ENCODE results near the gene GRK1. TPM values are rescaled to one million over a fixed set of nuclear protein-coding genes. Genes with fewer than 3 reads are reported as not detected.
A peak's percentile ranks its signal among the peaks of the same experiment; 100 is the strongest.

GRK1 gene
- total RNA-seq, 3 donors from 2014 or later = not detected

DNA sequence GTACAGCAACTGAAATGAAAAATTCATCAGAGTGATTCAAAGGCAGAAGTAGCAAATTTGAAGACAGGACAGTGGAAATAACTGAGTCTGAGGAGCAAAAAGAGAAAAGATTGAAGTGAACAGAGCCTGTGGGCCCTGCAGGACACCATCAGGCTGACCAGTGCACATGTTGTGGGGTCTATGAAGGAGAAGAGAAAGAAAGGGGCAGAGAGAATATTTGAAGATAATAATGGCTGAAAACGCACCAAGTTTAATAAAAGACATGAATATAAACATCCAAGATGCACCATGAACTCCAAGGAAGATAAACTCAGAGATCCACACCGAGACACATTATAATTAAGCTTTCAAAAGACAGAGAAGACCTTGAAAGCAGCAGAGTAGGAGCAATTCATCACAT is 24.5 kb upstream of the GRK1 start:
- Histone ChIP-seq H3K27me3 (no peaks in the 10 kb centered on the region), H3K36me3 (no peaks in the 10 kb centered on the region), H3K4me1 (no peaks in the 10 kb centered on the region), H3K9me3 (no peaks in the 10 kb centered on the region), H3K4me3 (no peak overlapping the region), H3K27ac (no peak overlapping the region)
- intact Hi-C loops (cut with DNase I; ENCODE audit: low total_unique reads) = no loop called here
- no peak for DNase-seq (ENCODE audit: low spot score in 2 of 2)
- TF ChIP-seq, protein P1, sequence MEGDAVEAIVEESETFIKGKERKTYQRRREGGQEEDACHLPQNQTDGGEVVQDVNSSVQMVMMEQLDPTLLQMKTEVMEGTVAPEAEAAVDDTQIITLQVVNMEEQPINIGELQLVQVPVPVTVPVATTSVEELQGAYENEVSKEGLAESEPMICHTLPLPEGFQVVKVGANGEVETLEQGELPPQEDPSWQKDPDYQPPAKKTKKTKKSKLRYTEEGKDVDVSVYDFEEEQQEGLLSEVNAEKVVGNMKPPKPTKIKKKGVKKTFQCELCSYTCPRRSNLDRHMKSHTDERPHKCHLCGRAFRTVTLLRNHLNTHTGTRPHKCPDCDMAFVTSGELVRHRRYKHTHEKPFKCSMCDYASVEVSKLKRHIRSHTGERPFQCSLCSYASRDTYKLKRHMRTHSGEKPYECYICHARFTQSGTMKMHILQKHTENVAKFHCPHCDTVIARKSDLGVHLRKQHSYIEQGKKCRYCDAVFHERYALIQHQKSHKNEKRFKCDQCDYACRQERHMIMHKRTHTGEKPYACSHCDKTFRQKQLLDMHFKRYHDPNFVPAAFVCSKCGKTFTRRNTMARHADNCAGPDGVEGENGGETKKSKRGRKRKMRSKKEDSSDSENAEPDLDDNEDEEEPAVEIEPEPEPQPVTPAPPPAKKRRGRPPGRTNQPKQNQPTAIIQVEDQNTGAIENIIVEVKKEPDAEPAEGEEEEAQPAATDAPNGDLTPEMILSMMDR (IDR thresholded peaks at IDR 0.05) = no peak
- no peak for TF ChIP-seq POLR2A (IDR thresholded peaks at IDR 0.05)
- TF ChIP-seq POLR2AphosphoS5 (IDR thresholded peaks at IDR 0.05) = no peak

DNA sequence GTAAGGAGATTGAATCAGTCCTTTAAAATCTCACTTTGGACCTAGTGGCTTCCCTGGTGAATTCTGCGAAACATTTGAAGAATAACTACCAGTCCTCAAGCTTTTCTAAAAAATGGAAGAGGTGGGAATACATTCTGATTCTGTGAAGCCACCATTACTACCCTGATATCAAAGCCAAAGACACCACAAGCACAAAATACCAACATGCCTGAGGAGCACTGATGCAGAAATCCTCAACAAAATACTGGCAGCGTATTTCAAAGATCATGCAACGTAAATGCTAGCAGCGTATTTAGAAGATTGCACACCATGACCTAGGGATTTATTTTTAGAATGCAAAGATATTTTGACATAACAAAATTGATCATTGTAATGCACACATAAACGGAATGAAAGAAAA is 23.4 kb upstream of the GRK1 start:
- Histone ChIP-seq H3K36me3 (no peaks in the 10 kb centered on the region), H3K27ac (no peak overlapping the region), H3K4me1 (no peaks in the 10 kb centered on the region), H3K4me3 (no peak overlapping the region), H3K27me3 (no peaks in the 10 kb centered on the region), H3K9me3 (no peaks in the 10 kb centered on the region)
- no peak for TF ChIP-seq POLR2A (IDR thresholded peaks at IDR 0.05)
- TF ChIP-seq, protein P1 (IDR thresholded peaks at IDR 0.05) = no peak
- TF ChIP-seq POLR2AphosphoS5 (IDR thresholded peaks at IDR 0.05) = no peak
- intact Hi-C loops (cut with DNase I; ENCODE audit: low total_unique reads) = no loop called here
- no peak for DNase-seq (ENCODE audit: low spot score in 2 of 2)

DNA sequence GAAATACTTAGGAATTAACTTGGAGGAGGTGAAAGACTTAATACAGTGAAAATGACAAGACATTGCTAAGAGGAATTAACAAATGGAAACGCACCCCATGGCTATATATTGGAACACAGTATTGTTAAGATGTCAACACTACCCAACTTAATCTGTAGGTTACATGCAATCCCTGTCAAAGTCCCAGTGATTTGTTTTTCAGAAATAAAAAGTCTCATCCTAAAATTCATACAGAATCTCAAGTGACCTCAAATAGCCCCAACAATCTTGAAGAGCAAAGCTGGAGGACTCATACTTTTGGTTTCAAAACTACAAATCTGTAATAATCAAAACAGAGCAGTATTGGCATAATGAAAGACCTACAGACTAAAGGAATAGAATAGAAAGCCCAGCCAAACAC is 22.2 kb upstream of the GRK1 start:
- no peaks in the 10 kb centered on the region for H3K4me1 ChIP-seq
- H3K9me3 ChIP-seq = no peaks in the 10 kb centered on the region
- H3K27ac ChIP-seq = no peak overlapping the region
- TF ChIP-seq, protein P1 (IDR thresholded peaks at IDR 0.05) = no peak
- TF ChIP-seq POLR2AphosphoS5 (IDR thresholded peaks at IDR 0.05) (no peak), POLR2A (IDR thresholded peaks at IDR 0.05) (no peak)
- H3K27me3 ChIP-seq = no peaks in the 10 kb centered on the region
- intact Hi-C loops (cut with DNase I; ENCODE audit: low total_unique reads) = no loop called here
- no peak for DNase-seq (ENCODE audit: low spot score in 2 of 2)
- no peaks in the 10 kb centered on the region for H3K36me3 ChIP-seq
- no peak overlapping the region for H3K4me3 ChIP-seq

DNA sequence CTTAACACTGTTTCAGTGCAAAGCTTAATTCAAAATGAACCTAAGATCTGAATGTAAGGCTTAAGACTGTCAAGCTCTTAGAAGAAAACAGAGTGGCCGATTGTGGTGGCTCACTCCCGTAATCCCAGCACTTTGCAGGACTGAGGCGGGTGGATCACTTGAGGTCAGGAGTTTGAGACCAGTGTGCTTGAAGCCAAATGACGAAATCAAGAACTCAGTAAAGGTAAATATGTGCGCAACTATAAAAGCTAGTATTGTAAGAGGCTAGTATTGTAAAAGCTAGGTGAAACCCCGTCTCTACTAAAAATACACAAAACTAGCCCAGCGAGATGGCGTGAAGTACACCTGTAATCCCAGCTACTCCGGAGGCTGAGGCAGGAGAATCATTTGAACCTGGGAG is 21.7 kb upstream of the GRK1 start:
- Histone ChIP-seq H3K9me3 (no peaks in the 10 kb centered on the region), H3K4me1 (no peaks in the 10 kb centered on the region), H3K27me3 (no peaks in the 10 kb centered on the region), H3K36me3 (no peaks in the 10 kb centered on the region), H3K4me3 (no peak overlapping the region), H3K27ac (no peak overlapping the region)
- DNase-seq (ENCODE audit: low spot score in 2 of 2) = peak in 1 of 2 donors; percentile 24
- TF ChIP-seq, protein P1 (IDR thresholded peaks at IDR 0.05) = no peak
- TF ChIP-seq POLR2AphosphoS5 (IDR thresholded peaks at IDR 0.05) = no peak
- TF ChIP-seq POLR2A (IDR thresholded peaks at IDR 0.05) = no peak
- intact Hi-C loops (cut with DNase I; ENCODE audit: low total_unique reads) = no loop called here

DNA sequence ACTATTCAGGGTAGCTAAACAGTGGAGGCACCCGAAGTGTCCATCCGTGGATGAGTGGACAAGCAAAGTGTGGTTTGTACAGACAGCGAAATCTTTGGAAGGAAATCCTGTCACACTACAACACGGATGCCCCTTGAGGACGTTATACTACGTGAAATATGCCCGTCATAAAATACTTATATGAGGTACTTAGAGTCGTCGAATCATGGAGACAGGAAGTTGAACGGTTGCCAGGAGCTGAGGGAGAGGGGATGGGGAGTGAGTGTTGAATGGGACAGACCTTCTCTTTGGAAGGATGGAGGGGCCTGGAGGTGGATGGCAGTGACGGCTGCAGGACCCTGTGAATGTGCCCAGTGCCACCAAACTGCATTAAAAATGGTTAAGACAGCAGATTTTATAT is 20.6 kb upstream of the GRK1 start:
- Histone ChIP-seq H3K36me3 (no peaks in the 10 kb centered on the region), H3K4me1 (no peaks in the 10 kb centered on the region), H3K27ac (no peak overlapping the region), H3K9me3 (no peaks in the 10 kb centered on the region), H3K27me3 (no peaks in the 10 kb centered on the region), H3K4me3 (no peak overlapping the region)
- TF ChIP-seq, protein P1 (IDR thresholded peaks at IDR 0.05) = no peak
- no peak for TF ChIP-seq POLR2A (IDR thresholded peaks at IDR 0.05)
- no peak for TF ChIP-seq POLR2AphosphoS5 (IDR thresholded peaks at IDR 0.05)
- peak in 1 of 2 donors; percentile 39 for DNase-seq (ENCODE audit: low spot score in 2 of 2)
- intact Hi-C loops (cut with DNase I; ENCODE audit: low total_unique reads) = no loop called here

Data from breast epithelium (tissue), 4 donors.